Duodenal mucosa (tissue), 2 donors: ENCODE data around the gene LGR6.

Experiments used
- H3K27ac ChIP-seq: one replicate; pipeline ENCODE4 v1.7.0; 2013; ENCODE audit warnings: low read depth, low read length
- H3K27me3 ChIP-seq, 2 donors: one replicate each; pipeline ENCODE4 v1.7.0; 2013; ENCODE audit warnings: low read length in 2 of 2, control low read depth in 1 of 2; ENCODE audit not compliant: insufficient read depth in 2 of 2, control insufficient read depth in 1 of 2
- H3K36me3 ChIP-seq, 2 donors: one replicate each; pipeline ENCODE4 v1.7.0; 2013; ENCODE audit warnings: low read length in 2 of 2, control low read depth in 1 of 2; ENCODE audit not compliant: insufficient read depth in 2 of 2, control insufficient read depth in 1 of 2
- H3K4me1 ChIP-seq, 2 donors: one replicate each; pipeline ENCODE4 v1.7.0; 2013; ENCODE audit warnings: low read length in 2 of 2, control low read depth in 1 of 2; ENCODE audit not compliant: insufficient read depth in 2 of 2, control insufficient read depth in 1 of 2
- H3K4me3 ChIP-seq, 2 donors: one replicate each; pipeline ENCODE4 v1.7.0; 2013; ENCODE audit warnings: low read length in 2 of 2, low read depth in 1 of 2
- H3K9ac ChIP-seq, 2 donors: one replicate each; pipeline ENCODE4 v1.7.0; 2013; ENCODE audit warnings: low read length in 2 of 2, low read depth in 1 of 2
- H3K9me3 ChIP-seq, 2 donors: one replicate each; pipeline ENCODE4 v1.7.0; 2013; ENCODE audit warnings: low read length in 2 of 2, control low read depth in 1 of 2; ENCODE audit not compliant: control insufficient read depth in 1 of 2

LGR6 gene

GRCh38 chr1:202151045-202151444 is 42.6 kb upstream of the LGR6 start:
- peaks cover 0 to 7% of the 10 kb centered on the region in 2 donors for H3K36me3 ChIP-seq
- no peak overlapping the region for H3K27ac ChIP-seq

GRCh38 chr1:202152399-202152798 is 41.2 kb upstream of the LGR6 start:
- no peak overlapping the region for H3K4me3 ChIP-seq
- H3K27me3 ChIP-seq: no peaks in the 10 kb centered on the region
- peaks cover 0 to 7% of the 10 kb centered on the region in 2 donors for H3K36me3 ChIP-seq
- H3K4me1 ChIP-seq: peaks cover 9% of the 10 kb centered on the region in 2 donors
- H3K27ac ChIP-seq: no peak overlapping the region
- no peak overlapping the region for H3K9ac ChIP-seq
- H3K9me3 ChIP-seq: no peaks in the 10 kb centered on the region

More at GRCh38 chr1:202151045-202151444, 42.6 kb upstream of the LGR6 start:
- no peak overlapping the region for H3K9ac ChIP-seq
- H3K4me3 ChIP-seq: no peak overlapping the region
- H3K27me3 ChIP-seq: no peaks in the 10 kb centered on the region
- no peaks in the 10 kb centered on the region for H3K9me3 ChIP-seq
- H3K4me1 ChIP-seq: peaks cover 9% of the 10 kb centered on the region in 2 donors

- Histone ChIP-seq H3K4me3 (no peak overlapping the region), H3K27me3 (no peaks in the 10 kb centered on the region), H3K4me1 (peaks cover 9 to 12% of the 10 kb centered on the region in 2 donors), H3K27ac (no peak overlapping the region), H3K9me3 (no peaks in the 10 kb centered on the region), H3K36me3 (peaks cover 0 to 7% of the 10 kb centered on the region in 2 donors), H3K9ac (no peak overlapping the region)
Measured at GRCh38 chr1:202153284-202153683, 40.3 kb upstream of the LGR6 start.

- peaks cover 0 to 7% of the 10 kb centered on the region in 2 donors for H3K36me3 ChIP-seq
- no peak overlapping the region for H3K9ac ChIP-seq
- peaks cover 9 to 12% of the 10 kb centered on the region in 2 donors for H3K4me1 ChIP-seq
- H3K4me3 ChIP-seq: no peak overlapping the region
- no peak overlapping the region for H3K27ac ChIP-seq
- H3K9me3 ChIP-seq: no peaks in the 10 kb centered on the region
- H3K27me3 ChIP-seq: no peaks in the 10 kb centered on the region
Measured at GRCh38 chr1:202154148-202154765, 39.3 kb upstream of the LGR6 start.

GRCh38 chr1:202154766-202155477 is 38.7 kb upstream of the LGR6 start:
- H3K36me3 ChIP-seq: peaks cover 0 to 7% of the 10 kb centered on the region in 2 donors
- H3K4me3 ChIP-seq: no peak overlapping the region
- H3K4me1 ChIP-seq: peaks cover 9 to 12% of the 10 kb centered on the region in 2 donors
- no peak overlapping the region for H3K9ac ChIP-seq
- no peak overlapping the region for H3K27ac ChIP-seq
- H3K9me3 ChIP-seq: no peaks in the 10 kb centered on the region
- no peaks in the 10 kb centered on the region for H3K27me3 ChIP-seq

GRCh38 chr1:202155478-202156021 is 38.0 kb upstream of the LGR6 start:
- Histone ChIP-seq H3K9ac (no peak overlapping the region), H3K9me3 (no peaks in the 10 kb centered on the region), H3K4me3 (no peak overlapping the region), H3K27me3 (no peaks in the 10 kb centered on the region), H3K27ac (no peak overlapping the region), H3K4me1 (peaks cover 9 to 16% of the 10 kb centered on the region in 2 donors), H3K36me3 (peaks cover 0 to 7% of the 10 kb centered on the region in 2 donors)

GRCh38 chr1:202156590-202156989 is 37.0 kb upstream of the LGR6 start:
- no peak overlapping the region for H3K9ac ChIP-seq
- no peak overlapping the region for H3K4me3 ChIP-seq
- H3K27ac ChIP-seq: no peak overlapping the region
- H3K36me3 ChIP-seq: peaks cover 0 to 7% of the 10 kb centered on the region in 2 donors
- peaks cover 9 to 21% of the 10 kb centered on the region in 2 donors for H3K4me1 ChIP-seq
- H3K9me3 ChIP-seq: no peaks in the 10 kb centered on the region
- no peaks in the 10 kb centered on the region for H3K27me3 ChIP-seq

- Histone ChIP-seq H3K9ac (no peak overlapping the region), H3K4me3 (no peak overlapping the region), H3K27me3 (no peaks in the 10 kb centered on the region), H3K9me3 (no peaks in the 10 kb centered on the region), H3K36me3 (peaks cover 0 to 7% of the 10 kb centered on the region in 2 donors), H3K27ac (no peak overlapping the region), H3K4me1 (peaks cover 18 to 28% of the 10 kb centered on the region in 2 donors)
Measured at GRCh38 chr1:202157945-202158344, 35.7 kb upstream of the LGR6 start.

GRCh38 chr1:202158810-202159533 is 34.6 kb upstream of the LGR6 start:
- Histone ChIP-seq H3K27me3 (no peaks in the 10 kb centered on the region), H3K27ac (peak overlapping the region; percentile 1), H3K4me3 (peak overlapping the region; percentile 56 to 63), H3K9me3 (no peaks in the 10 kb centered on the region), H3K36me3 (peaks cover 0 to 4% of the 10 kb centered on the region in 2 donors), H3K4me1 (peaks cover 22 to 38% of the 10 kb centered on the region in 2 donors), H3K9ac (peak overlapping the region; percentile 28 to 79)
